Measurements from ENCODE around the gene LACRT.

DNA sequence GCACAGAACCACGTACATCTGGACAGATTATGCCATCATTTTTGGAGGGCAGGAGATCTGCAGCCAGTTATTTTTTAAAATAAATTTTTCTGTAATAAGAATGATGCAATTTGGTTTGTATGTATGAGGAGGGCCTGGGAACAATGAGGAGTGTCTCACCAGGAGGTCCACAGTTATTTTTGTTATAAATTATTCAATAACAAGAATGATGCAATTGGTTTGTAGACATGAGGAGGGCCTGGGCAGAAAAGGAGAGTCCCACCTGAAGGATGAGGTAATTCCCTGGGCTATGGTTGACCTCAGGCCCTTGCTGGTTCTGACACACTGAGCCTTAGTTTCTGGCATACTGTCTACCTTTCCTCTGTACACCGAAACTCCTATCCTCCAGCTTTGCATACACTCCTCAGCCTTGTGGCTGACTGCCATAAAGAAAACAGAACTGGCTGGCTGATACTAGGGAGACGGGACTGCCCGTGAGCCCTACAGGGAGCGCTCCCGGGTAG lies 22.5 kb upstream of the LACRT start:
- TF ChIP-seq CTCF (IDR thresholded peaks at IDR 0.05), result no peak
- no peak for TF ChIP-seq EP300 (IDR thresholded peaks at IDR 0.05)
- TF ChIP-seq POLR2A (IDR thresholded peaks at IDR 0.05), result no peak
- TF ChIP-seq POLR2AphosphoS5 (IDR thresholded peaks at IDR 0.05), result no peak

All from sigmoid colon (tissue), 4 donors.